ENCODE results near the gene PSMC5. TPM values are rescaled to one million over a fixed set of nuclear protein-coding genes. Genes with fewer than 3 reads are reported as not detected.
"Not testable (repeated sequence)": the region's sequence is repeated elsewhere in the genome, so short reads cannot be mapped to it uniquely, and the experiment has no call there.

The PSMC5 gene
- total and polyA plus RNA-seq, 4 donors: 51.0 to 87.4 (median 72.2) TPM

DNA sequence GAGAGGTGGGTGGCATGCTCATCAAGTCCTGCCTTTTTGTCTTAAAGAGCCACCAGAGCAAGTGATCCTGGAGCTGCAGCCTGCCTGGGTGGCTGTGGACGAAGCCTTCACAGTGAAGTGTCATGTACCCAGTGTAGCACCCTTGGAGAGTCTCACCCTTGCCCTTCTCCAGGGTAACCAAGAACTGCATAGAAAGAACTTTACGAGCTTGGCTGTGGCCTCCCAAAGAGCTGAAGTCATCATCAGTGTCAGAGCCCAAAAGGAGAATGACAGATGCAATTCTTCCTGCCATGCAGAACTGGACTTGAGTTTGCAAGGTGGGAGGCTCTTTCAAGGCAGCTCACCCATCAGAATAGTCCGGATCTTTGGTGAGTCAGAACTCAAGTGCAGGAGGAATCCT is 32.0 kb downstream of the PSMC5 start:
- WGBS: 81% methylated on average over 3 of the region's 3 CpGs

DNA sequence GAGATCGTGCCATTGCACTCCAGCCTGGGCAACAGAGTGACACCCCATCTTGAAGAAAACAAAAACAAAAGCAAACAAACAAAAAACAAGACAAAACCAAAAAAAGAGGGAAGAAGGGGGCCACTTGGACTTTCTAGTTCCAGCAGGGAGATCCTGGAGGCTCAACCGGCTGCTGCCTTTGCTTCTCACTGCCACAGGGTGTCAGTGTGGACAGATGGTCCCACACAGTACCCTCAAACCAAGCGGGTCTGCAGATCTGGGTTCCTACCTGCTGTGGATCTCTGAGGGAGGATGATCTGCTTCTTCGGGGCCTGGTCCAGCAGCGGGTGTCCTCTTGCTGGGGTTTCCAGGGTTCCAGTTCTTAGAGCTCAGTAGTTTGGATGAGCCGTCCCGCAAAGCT is 39.4 kb downstream of the PSMC5 start:
- H3K27ac ChIP-seq (ENCODE audit: low read depth in 1 of 2, low read length in 2 of 2); DNase-seq (ENCODE audit: low spot score); H3K9ac ChIP-seq (ENCODE audit: low read depth in 1 of 2, low read length in 2 of 2); H3K27me3 ChIP-seq (ENCODE audit: control insufficient read depth in 4 of 4, insufficient read depth in 4 of 4, low read length in 3 of 4); H3K36me3 ChIP-seq (ENCODE audit: control insufficient read depth in 4 of 4, insufficient read depth in 3 of 4, low read depth in 1 of 4, low read length in 3 of 4); H3K4me1 ChIP-seq (ENCODE audit: control insufficient read depth in 4 of 4, insufficient read depth in 4 of 4, low read length in 3 of 4); H3K4me3 ChIP-seq (ENCODE audit: low read depth in 1 of 3, low read length in 3 of 3); H3K9me3 ChIP-seq (ENCODE audit: control insufficient read depth in 4 of 4, low read length in 3 of 4): not testable (repeated sequence)
- 74% methylated on average over 7 of the region's 7 CpGs for WGBS

More for the DNA sequence above, 32.0 kb downstream of the PSMC5 start:
- H3K36me3 ChIP-seq (ENCODE audit: control insufficient read depth in 4 of 4, insufficient read depth in 3 of 4, low read depth in 1 of 4, low read length in 3 of 4): no peaks in the 10 kb centered on the region
- no peak for DNase-seq (ENCODE audit: low spot score)
- no peak overlapping the region for H3K4me3 ChIP-seq (ENCODE audit: low read depth in 1 of 3, low read length in 3 of 3)
- TF ChIP-seq, protein P1, sequence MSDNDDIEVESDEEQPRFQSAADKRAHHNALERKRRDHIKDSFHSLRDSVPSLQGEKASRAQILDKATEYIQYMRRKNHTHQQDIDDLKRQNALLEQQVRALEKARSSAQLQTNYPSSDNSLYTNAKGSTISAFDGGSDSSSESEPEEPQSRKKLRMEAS (IDR thresholded peaks at IDR 0.05): no peak
- H3K27me3 ChIP-seq (ENCODE audit: control insufficient read depth in 4 of 4, insufficient read depth in 4 of 4, low read length in 3 of 4): no peaks in the 10 kb centered on the region
- no peak overlapping the region for H3K27ac ChIP-seq (ENCODE audit: low read depth in 1 of 2, low read length in 2 of 2)
- H3K9me3 ChIP-seq (ENCODE audit: control insufficient read depth in 4 of 4, low read length in 3 of 4): no peaks in the 10 kb centered on the region
- no peaks in the 10 kb centered on the region for H3K4me1 ChIP-seq (ENCODE audit: control insufficient read depth in 4 of 4, insufficient read depth in 4 of 4, low read length in 3 of 4)
- no peak overlapping the region for H3K9ac ChIP-seq (ENCODE audit: low read depth in 1 of 2, low read length in 2 of 2)

DNA sequence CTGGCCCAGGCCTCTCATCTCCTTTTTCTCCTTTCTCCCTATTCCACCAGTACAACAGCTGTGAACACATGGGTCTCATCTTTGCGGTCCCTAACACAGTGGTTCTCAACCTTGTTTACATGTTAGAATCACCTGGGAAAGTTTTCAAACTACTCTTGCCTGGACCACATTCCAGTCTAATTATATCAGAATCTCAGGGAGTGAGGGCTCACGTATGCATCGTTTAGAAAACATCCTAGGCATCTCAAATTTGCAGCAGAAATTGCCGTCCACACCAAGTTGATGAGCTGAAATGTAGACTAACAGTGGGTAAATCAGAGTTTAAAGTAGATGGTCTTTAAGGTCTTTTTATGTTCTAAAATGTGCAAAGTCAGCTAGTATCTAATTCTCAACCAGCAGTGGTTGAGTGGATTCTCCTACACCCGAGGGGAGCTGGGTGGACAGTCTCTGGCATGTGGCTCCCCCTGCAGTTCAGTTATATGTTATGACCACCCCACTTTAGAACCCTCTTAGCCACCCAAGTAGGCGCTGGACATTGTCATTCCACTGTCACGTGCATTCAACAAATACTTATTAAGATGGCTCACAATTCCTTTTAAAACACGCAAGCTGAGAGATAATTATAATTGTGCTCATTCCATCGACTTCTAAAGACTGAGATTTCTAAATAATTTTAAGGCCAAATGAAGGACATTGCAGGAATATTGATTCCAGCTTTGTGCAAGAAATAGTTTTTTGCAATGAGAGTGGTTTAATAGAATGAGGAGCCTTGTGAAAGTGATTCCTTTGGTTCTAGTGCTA is 42.5 kb downstream of the PSMC5 start:
- not testable (repeated sequence) for H3K27ac ChIP-seq (ENCODE audit: low read depth in 1 of 2, low read length in 2 of 2); H3K9ac ChIP-seq (ENCODE audit: low read depth in 1 of 2, low read length in 2 of 2); DNase-seq (ENCODE audit: low spot score); H3K27me3 ChIP-seq (ENCODE audit: control insufficient read depth in 4 of 4, insufficient read depth in 4 of 4, low read length in 3 of 4); H3K36me3 ChIP-seq (ENCODE audit: control insufficient read depth in 4 of 4, insufficient read depth in 3 of 4, low read depth in 1 of 4, low read length in 3 of 4); H3K4me3 ChIP-seq (ENCODE audit: low read depth in 1 of 3, low read length in 3 of 3); H3K9me3 ChIP-seq (ENCODE audit: control insufficient read depth in 4 of 4, low read length in 3 of 4); H3K4me1 ChIP-seq (ENCODE audit: control insufficient read depth in 4 of 4, insufficient read depth in 4 of 4, low read length in 3 of 4)
- WGBS: 68% methylated on average over 9 of the region's 9 CpGs

- H3K27ac ChIP-seq (ENCODE audit: low read depth in 1 of 2, low read length in 2 of 2); H3K9me3 ChIP-seq (ENCODE audit: control insufficient read depth in 4 of 4, low read length in 3 of 4); DNase-seq (ENCODE audit: low spot score); H3K9ac ChIP-seq (ENCODE audit: low read depth in 1 of 2, low read length in 2 of 2); H3K36me3 ChIP-seq (ENCODE audit: control insufficient read depth in 4 of 4, insufficient read depth in 3 of 4, low read depth in 1 of 4, low read length in 3 of 4); H3K4me1 ChIP-seq (ENCODE audit: control insufficient read depth in 4 of 4, insufficient read depth in 4 of 4, low read length in 3 of 4); H3K4me3 ChIP-seq (ENCODE audit: low read depth in 1 of 3, low read length in 3 of 3); H3K27me3 ChIP-seq (ENCODE audit: control insufficient read depth in 4 of 4, insufficient read depth in 4 of 4, low read length in 3 of 4): not testable (repeated sequence)
- WGBS: 89% methylated on average over 4 of the region's 4 CpGs
Observed at GRCh38 chr17:63870292-63870665, 43.0 kb downstream of the PSMC5 start.

DNA sequence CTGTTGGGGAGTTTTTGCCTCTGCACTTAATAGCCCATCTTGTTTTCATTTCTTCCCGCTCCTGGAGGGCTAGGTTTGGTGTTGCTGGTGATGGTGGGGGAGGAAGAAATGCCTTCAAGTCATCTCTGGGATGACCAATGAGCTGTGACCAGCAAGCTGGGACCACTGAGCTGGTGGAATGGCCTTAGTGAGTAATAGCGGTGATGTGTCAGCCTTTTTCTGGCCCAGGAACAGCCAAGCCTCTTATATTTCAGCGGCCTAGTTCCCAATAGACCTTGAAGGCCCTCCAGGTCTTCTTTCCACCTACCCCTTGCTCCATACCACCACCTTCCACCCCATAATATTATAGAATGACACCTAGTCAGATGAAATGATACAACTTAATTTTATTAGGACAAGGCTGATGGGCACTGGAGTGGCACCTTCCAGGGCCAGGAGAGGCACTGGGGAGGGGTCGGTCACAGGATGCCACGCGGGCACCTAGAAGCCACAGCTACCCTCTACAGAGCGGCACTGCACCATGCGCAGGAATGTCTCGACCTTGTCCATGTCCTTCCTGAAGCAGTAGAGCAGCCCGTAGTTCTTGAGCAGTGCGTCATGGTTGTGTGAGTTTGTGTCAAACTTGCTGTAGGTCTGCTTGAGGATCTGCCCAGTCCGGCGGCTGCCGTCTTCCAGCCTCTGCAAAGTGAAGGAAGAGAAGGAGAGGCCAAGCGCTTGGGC is 44.6 kb downstream of the PSMC5 start:
- H3K27me3 ChIP-seq (ENCODE audit: control insufficient read depth in 4 of 4, insufficient read depth in 4 of 4, low read length in 3 of 4); H3K27ac ChIP-seq (ENCODE audit: low read depth in 1 of 2, low read length in 2 of 2); H3K9ac ChIP-seq (ENCODE audit: low read depth in 1 of 2, low read length in 2 of 2); H3K4me1 ChIP-seq (ENCODE audit: control insufficient read depth in 4 of 4, insufficient read depth in 4 of 4, low read length in 3 of 4); H3K36me3 ChIP-seq (ENCODE audit: control insufficient read depth in 4 of 4, insufficient read depth in 3 of 4, low read depth in 1 of 4, low read length in 3 of 4); H3K9me3 ChIP-seq (ENCODE audit: control insufficient read depth in 4 of 4, low read length in 3 of 4); DNase-seq (ENCODE audit: low spot score); H3K4me3 ChIP-seq (ENCODE audit: low read depth in 1 of 3, low read length in 3 of 3): not testable (repeated sequence)
- WGBS: 94% methylated on average over 12 of the region's 15 CpGs

DNA sequence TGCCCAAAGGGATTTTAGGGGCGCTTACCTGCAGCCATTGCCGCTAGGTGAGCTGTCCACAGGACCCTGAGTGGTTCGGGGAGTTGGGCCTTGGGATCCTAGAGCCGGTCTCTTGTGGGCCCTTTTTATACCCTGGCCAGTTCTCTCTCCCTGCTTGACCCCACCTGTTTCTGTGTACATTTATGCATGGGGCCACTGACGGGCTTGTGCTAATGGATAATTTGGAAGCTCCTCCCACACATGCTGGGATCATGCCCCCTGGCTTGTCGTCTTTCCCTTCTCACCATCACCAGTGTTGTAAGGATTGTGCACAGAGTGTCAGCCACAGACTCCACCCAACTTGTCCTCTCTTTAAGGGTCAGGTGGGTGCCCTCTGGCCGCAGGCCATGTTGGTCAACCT is 46.3 kb downstream of the PSMC5 start, which contains the start of gene CSH2:
TSS of gene CSH2 (minus strand) at position 101 of the 400 bp plus-strand sequence. CDS start at position 38, 63 bp downstream.
- 71% methylated on average over 6 of the region's 7 CpGs for WGBS
- not testable (repeated sequence) for H3K9ac ChIP-seq (ENCODE audit: low read depth in 1 of 2, low read length in 2 of 2); DNase-seq (ENCODE audit: low spot score); H3K27ac ChIP-seq (ENCODE audit: low read depth in 1 of 2, low read length in 2 of 2); H3K4me3 ChIP-seq (ENCODE audit: low read depth in 1 of 3, low read length in 3 of 3); H3K9me3 ChIP-seq (ENCODE audit: control insufficient read depth in 4 of 4, low read length in 3 of 4); H3K4me1 ChIP-seq (ENCODE audit: control insufficient read depth in 4 of 4, insufficient read depth in 4 of 4, low read length in 3 of 4); H3K27me3 ChIP-seq (ENCODE audit: control insufficient read depth in 4 of 4, insufficient read depth in 4 of 4, low read length in 3 of 4); H3K36me3 ChIP-seq (ENCODE audit: control insufficient read depth in 4 of 4, insufficient read depth in 3 of 4, low read depth in 1 of 4, low read length in 3 of 4)

DNA sequence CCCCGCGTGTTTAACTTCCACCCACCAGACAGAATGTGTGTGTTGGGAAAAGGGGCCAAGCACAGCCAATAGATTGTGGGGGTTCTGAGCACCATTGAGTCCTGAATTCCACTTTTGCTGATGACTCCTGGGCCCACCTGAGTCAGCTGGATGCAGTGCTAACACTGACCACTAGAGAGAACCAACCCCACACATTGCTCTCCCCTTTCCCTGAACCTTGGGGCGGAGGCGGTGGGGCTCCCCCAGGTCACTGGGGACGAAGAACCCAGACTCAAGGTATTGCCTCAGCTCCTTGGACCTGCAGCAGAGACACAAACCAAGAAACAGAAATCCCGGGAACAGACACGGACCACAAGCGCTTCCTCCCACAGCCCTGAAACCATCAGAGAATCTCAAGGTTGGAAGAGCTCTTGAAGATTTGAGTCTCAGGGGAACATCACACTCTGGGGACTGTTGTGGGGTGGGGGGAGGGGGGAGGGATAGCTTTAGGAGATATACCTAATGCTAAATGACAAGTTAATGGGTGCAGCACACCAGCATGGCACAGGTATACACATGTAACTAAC is 46.9 kb downstream of the PSMC5 start:
- H3K4me3 ChIP-seq (ENCODE audit: low read depth in 1 of 3, low read length in 3 of 3); H3K9me3 ChIP-seq (ENCODE audit: control insufficient read depth in 4 of 4, low read length in 3 of 4); H3K27ac ChIP-seq (ENCODE audit: low read depth in 1 of 2, low read length in 2 of 2); H3K9ac ChIP-seq (ENCODE audit: low read depth in 1 of 2, low read length in 2 of 2); H3K4me1 ChIP-seq (ENCODE audit: control insufficient read depth in 4 of 4, insufficient read depth in 4 of 4, low read length in 3 of 4); H3K36me3 ChIP-seq (ENCODE audit: control insufficient read depth in 4 of 4, insufficient read depth in 3 of 4, low read depth in 1 of 4, low read length in 3 of 4); DNase-seq (ENCODE audit: low spot score); H3K27me3 ChIP-seq (ENCODE audit: control insufficient read depth in 4 of 4, insufficient read depth in 4 of 4, low read length in 3 of 4): not testable (repeated sequence)
- WGBS: 86% methylated on average over 6 of the region's 8 CpGs

- H3K36me3 ChIP-seq (ENCODE audit: control insufficient read depth in 4 of 4, insufficient read depth in 3 of 4, low read depth in 1 of 4, low read length in 3 of 4); H3K27me3 ChIP-seq (ENCODE audit: control insufficient read depth in 4 of 4, insufficient read depth in 4 of 4, low read length in 3 of 4); H3K4me1 ChIP-seq (ENCODE audit: control insufficient read depth in 4 of 4, insufficient read depth in 4 of 4, low read length in 3 of 4); H3K27ac ChIP-seq (ENCODE audit: low read depth in 1 of 2, low read length in 2 of 2); H3K9me3 ChIP-seq (ENCODE audit: control insufficient read depth in 4 of 4, low read length in 3 of 4); H3K4me3 ChIP-seq (ENCODE audit: low read depth in 1 of 3, low read length in 3 of 3); H3K9ac ChIP-seq (ENCODE audit: low read depth in 1 of 2, low read length in 2 of 2); DNase-seq (ENCODE audit: low spot score): not testable (repeated sequence)
- WGBS: 76% methylated on average over 5 of the region's 6 CpGs
Observed at GRCh38 chr17:63874693-63875092, 47.5 kb downstream of the PSMC5 start.
